ENCODE measurements around the gene MYO9B. TPM values are rescaled to one million over a fixed set of nuclear protein-coding genes. Genes with fewer than 3 reads are reported as not detected.

Gene MYO9B
- total RNA-seq, 1 experiment from 2014 or later = 74.6 TPM

DNA sequence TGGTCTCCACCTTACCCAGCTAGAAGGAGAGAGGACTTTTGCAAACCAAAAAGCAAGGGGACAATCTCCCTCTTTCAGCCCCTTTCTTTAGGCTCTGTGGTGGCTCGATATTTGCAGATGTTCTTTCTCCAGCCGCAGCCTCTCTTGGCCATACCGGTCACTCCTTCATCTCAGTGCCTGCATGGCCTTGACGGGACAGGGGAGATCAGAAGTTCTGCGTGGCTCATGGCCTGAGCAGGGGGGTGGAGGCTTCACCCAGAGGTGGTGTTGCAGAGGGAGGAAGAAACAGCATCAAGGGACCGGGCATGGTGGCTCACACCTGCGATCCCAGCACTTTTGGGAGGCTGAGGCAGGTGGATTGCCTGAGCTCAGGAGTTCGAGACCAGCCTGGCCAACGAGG is 53.2 kb downstream of the MYO9B start:
- no peak for DNase-seq (ENCODE audit: low read depth, low spot score)
- Histone ChIP-seq H3K9me2 (ENCODE audit: insufficient read depth) (no peaks in the 10 kb centered on the region), H3K27ac (ENCODE audit: low read depth, low read length) (no peak overlapping the region), H3K36me3 (ENCODE audit: control insufficient read depth in 1 of 2, insufficient read depth in 2 of 2, low read length in 2 of 2) (peaks cover 0 to 3% of the 10 kb centered on the region in 2 experiments; a peak in 1 of 4 replicates), H3K9ac (ENCODE audit: low read length) (no peak overlapping the region), H2AFZ (ENCODE audit: low read depth, low read length, poor library complexity, severe bottlenecking) (no peak overlapping the region), H3K9me3 (ENCODE audit: control insufficient read depth in 1 of 2, insufficient read depth in 1 of 2, low read depth in 1 of 2, low read length in 2 of 2) (no peaks in the 10 kb centered on the region), H4K20me1 (ENCODE audit: insufficient read depth) (no peaks in the 10 kb centered on the region), H3K4me1 (ENCODE audit: control insufficient read depth in 1 of 2, insufficient read depth in 2 of 2, low read length in 2 of 2) (peaks cover 18 to 27% of the 10 kb centered on the region in 2 experiments), H3K27me3 (ENCODE audit: insufficient read depth, low read length) (no peaks in the 10 kb centered on the region), H3K4me3 (replicated peaks in 1 of 2; ENCODE audit: low read depth in 1 of 2, low read length in 2 of 2) (no peak overlapping the region), H3K79me2 (ENCODE audit: insufficient read depth, low read length) (peaks cover 16% of the 10 kb centered on the region; the same call in 1 of the 2 replicates), H3K4me2 (ENCODE audit: low read length) (no peak overlapping the region)
- ChIA-PET RAD21 (ENCODE audit: low non-redundant PET in 1 of 2, low total read pairs in 2 of 2, uncharacterized antibody in 2 of 2, unreplicated experiment in 2 of 2) (no interaction called here), CTCF (no interaction called here), POLR2A (no interaction called here)
- ATAC-seq = no peak
- TF ChIP-seq SRF (IDR thresholded peaks at IDR 0.05; ENCODE audit: low read depth) (no peak), EZH2 (IDR thresholded peaks at IDR 0.05) (no peak), POLR2A (IDR thresholded peaks at IDR 0.05; ENCODE audit: borderline replicate concordance, extremely low read depth, insufficient read depth, insufficient read length) (no peak), YY1 (IDR thresholded peaks at IDR 0.05; ENCODE audit: extremely low read depth, insufficient replicate concordance, low read depth, low read length) (no peak), SIN3A (IDR thresholded peaks at IDR 0.05; ENCODE audit: low read depth) (no peak), ZFX (IDR thresholded peaks at IDR 0.05) (no peak), ZNF274 (IDR thresholded peaks at IDR 0.05; ENCODE audit: low read depth, low read length) (no peak), TCF7L2 (IDR thresholded peaks at IDR 0.05; ENCODE audit: borderline replicate concordance, extremely low read depth, insufficient read depth, insufficient read length) (no peak), ZBTB33 (IDR thresholded peaks at IDR 0.05; ENCODE audit: extremely low read depth, insufficient replicate concordance, low read length) (no peak), RAD21 (IDR thresholded peaks at IDR 0.05; ENCODE audit: low read depth) (no peak), REST (IDR thresholded peaks at IDR 0.05; ENCODE audit: low read depth) (no peak), ELF1 (IDR thresholded peaks at IDR 0.05; ENCODE audit: borderline replicate concordance, low read depth) (no peak)
- TF ChIP-seq, protein P1, sequence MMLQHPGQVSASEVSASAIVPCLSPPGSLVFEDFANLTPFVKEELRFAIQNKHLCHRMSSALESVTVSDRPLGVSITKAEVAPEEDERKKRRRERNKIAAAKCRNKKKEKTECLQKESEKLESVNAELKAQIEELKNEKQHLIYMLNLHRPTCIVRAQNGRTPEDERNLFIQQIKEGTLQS (IDR thresholded peaks at IDR 0.05) = no peak
- TF ChIP-seq, protein P2, sequence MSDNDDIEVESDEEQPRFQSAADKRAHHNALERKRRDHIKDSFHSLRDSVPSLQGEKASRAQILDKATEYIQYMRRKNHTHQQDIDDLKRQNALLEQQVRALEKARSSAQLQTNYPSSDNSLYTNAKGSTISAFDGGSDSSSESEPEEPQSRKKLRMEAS (IDR thresholded peaks at IDR 0.05) = no peak
- BruUV-seq (replicated peaks) = no TSS peak
- intact Hi-C loops (cut with micrococcal nuclease) = no loop called here

Measured in HCT116 (cell line).